Right ventricle myocardium superior (tissue), 1 donor: ENCODE results near the gene API5. TPM values are rescaled to one million over a fixed set of nuclear protein-coding genes. Genes with fewer than 3 reads are reported as not detected.

Experiments
- ATAC-seq: fragments of 200-7000 bp; cut with Tn5 transposase; one replicate; pipeline ENCODE4 v1.9.1; 2020; ENCODE audit warnings: mild to moderate bottlenecking; ENCODE audit not compliant: poor library complexity
- DNase-seq: peaks from one replicate; pipeline ENCODE4 v3.0.0-alpha.2; 2020
- intact Hi-C: fragments of 100-400 bp; cut with DNase I; formaldehyde crosslinking; loops from one replicate; pipeline ENCODE4 v1.11.2; 2022
- total RNA-seq: library from RNA; stranded (reverse); fragmentation: NEBNext Ultra II Directional; extraction: Animal tissue kit (Norgen Biotek cat#: 25700); gene quantifications from one replicate; pipeline ENCODE4 v1.2.1, GENCODE V29; 2021
- donor health status: DM: no; HTN: yes; CAD: no; lungs with severe emphysema.

API5 gene
- total RNA-seq, 1 donor from 2014 or later: 36.2 TPM

GRCh38 chr11:43358279-43358800 is 46.5 kb downstream of the API5 start:
- ATAC-seq: peak; percentile 29
- no peak for DNase-seq
- intact Hi-C loops: no loop called here

GRCh38 chr11:43358801-43359421 is 47.1 kb downstream of the API5 start, which contains the start of gene TTC17:
TTC17 (plus strand) TSS chr11:43358920; CDS start chr11:43358955, 35 bp downstream.
- ATAC-seq (peak; percentile 99), DNase-seq (peak; percentile 98)
- intact Hi-C loops: no loop called here

GRCh38 chr11:43359422-43359818 is 47.6 kb downstream of the API5 start:
- intact Hi-C loops: no loop called here
- no peak for DNase-seq

GRCh38 chr11:43360361-43361032 is 48.7 kb downstream of the API5 start:
- intact Hi-C loops: no loop called here
- ATAC-seq: no peak
- no peak for DNase-seq

More at GRCh38 chr11:43359422-43359818, 47.6 kb downstream of the API5 start:
- ATAC-seq: peak; percentile 28

GRCh38 chr11:43366677-43367076 is 54.9 kb downstream of the API5 start:
- no peak for DNase-seq
- intact Hi-C loops: no loop called here

GRCh38 chr11:43367382-43368178 is 55.8 kb downstream of the API5 start:
- no peak for DNase-seq
- no peak for ATAC-seq
- intact Hi-C loops: no loop called here

More at GRCh38 chr11:43366677-43367076, 54.9 kb downstream of the API5 start:
- ATAC-seq: no peak

- ATAC-seq (no peak), DNase-seq (no peak)
- intact Hi-C loops: no loop called here
Measured at GRCh38 chr11:43376065-43376464, 64.3 kb downstream of the API5 start.

GRCh38 chr11:43376594-43376993 is 64.8 kb downstream of the API5 start:
- intact Hi-C loops: no loop called here
- DNase-seq (no peak), ATAC-seq (no peak)

GRCh38 chr11:43377389-43377788 is 65.6 kb downstream of the API5 start:
- DNase-seq (no peak), ATAC-seq (no peak)
- intact Hi-C loops: no loop called here

GRCh38 chr11:43378897-43379296 is 67.1 kb downstream of the API5 start:
- intact Hi-C loops: no loop called here
- DNase-seq: no peak
- ATAC-seq: no peak

- intact Hi-C loops: no loop called here
- ATAC-seq (no peak), DNase-seq (no peak)
Measured at GRCh38 chr11:43381802-43382201, 70.0 kb downstream of the API5 start.

- ATAC-seq (no peak), DNase-seq (no peak)
- intact Hi-C loops: no loop called here
Measured at GRCh38 chr11:43382614-43383013, 70.8 kb downstream of the API5 start.

- no peak for DNase-seq
- no peak for ATAC-seq
- intact Hi-C loops: no loop called here
Measured at GRCh38 chr11:43384393-43384792, 72.6 kb downstream of the API5 start.

GRCh38 chr11:43392713-43393112 is 80.9 kb downstream of the API5 start:
- intact Hi-C loops: no loop called here
- DNase-seq (no peak), ATAC-seq (no peak)

GRCh38 chr11:43393765-43394355 is 82.1 kb downstream of the API5 start:
- ATAC-seq (peak; percentile 73), DNase-seq (peak; percentile 57)
- intact Hi-C loops: no loop called here
